Activated gamma-delta T cell treated with Interleukin-2 at 50 U/mL for 16 hours (primary cell): ENCODE results near the gene VEGFB.

Experiments
- DNase-seq: peaks from one replicate; pipeline ENCODE4 v3.0.0-alpha.2; 2020

Gene VEGFB

GRCh38 chr11:64263021-64263946, 28.9 kb downstream of the VEGFB start:
- no peak for DNase-seq

- no peak for DNase-seq
These were observed 29.5 kb downstream of the VEGFB start for GRCh38 chr11:64263947-64264317.

- DNase-seq = no peak
These were observed 30.0 kb downstream of the VEGFB start for GRCh38 chr11:64264371-64264852.

GRCh38 chr11:64265176-64266160, 31.1 kb downstream of the VEGFB start:
- DNase-seq = no peak

GRCh38 chr11:64266339-64266738, 32.0 kb downstream of the VEGFB start:
- DNase-seq = no peak

GRCh38 chr11:64267207-64267945, 33.0 kb downstream of the VEGFB start:
- no peak for DNase-seq

GRCh38 chr11:64268025-64268892, 33.9 kb downstream of the VEGFB start:
- DNase-seq = no peak

GRCh38 chr11:64268893-64269539, 34.6 kb downstream of the VEGFB start:
- peak; percentile 29 for DNase-seq

- peak; percentile 97 for DNase-seq
These were observed 35.3 kb downstream of the VEGFB start for GRCh38 chr11:64269540-64270220.

- DNase-seq = no peak
These were observed 40.8 kb downstream of the VEGFB start for GRCh38 chr11:64275031-64275800.

GRCh38 chr11:64275841-64276240, 41.5 kb downstream of the VEGFB start:
- no peak for DNase-seq

GRCh38 chr11:64276653-64277431, 42.5 kb downstream of the VEGFB start:
- no peak for DNase-seq

- no peak for DNase-seq
These were observed 44.3 kb downstream of the VEGFB start for GRCh38 chr11:64278576-64279190.

GRCh38 chr11:64281957-64282770, 47.8 kb downstream of the VEGFB start:
- no peak for DNase-seq

- DNase-seq = no peak
These were observed 48.7 kb downstream of the VEGFB start for GRCh38 chr11:64283092-64283491.

- peak; percentile 92 for DNase-seq
These were observed 49.9 kb downstream of the VEGFB start, which contains the start of gene BAD for GRCh38 chr11:64284048-64284961. TSS of gene BAD (minus strand) at chr11:64284665. CDS start at chr11:64284368, 297 bp downstream.
